ENCODE measurements around the gene DDI2.

The DDI2 gene

GRCh38 chr1:15684468-15685291, 67.4 kb downstream of the DDI2 start:
- peak overlapping the region; percentile 67 for H3K4me3 ChIP-seq (ENCODE audit: low read length)
- DNase-seq (ENCODE audit: low read depth), result no peak
- peak; percentile 17; the same call in 1 of the 2 replicates for TF ChIP-seq CTCF (conservative IDR thresholded peaks at IDR 0.05; ENCODE audit: low read length)

GRCh38 chr1:15685820-15686219, 68.6 kb downstream of the DDI2 start:
- TF ChIP-seq CTCF (conservative IDR thresholded peaks at IDR 0.05; ENCODE audit: low read length), result no peak
- DNase-seq (ENCODE audit: low read depth), result no peak
- H3K4me3 ChIP-seq (ENCODE audit: low read length), result peak overlapping the region; percentile 67

- no peak overlapping the region for H3K4me3 ChIP-seq (ENCODE audit: low read length)
- TF ChIP-seq CTCF (conservative IDR thresholded peaks at IDR 0.05; ENCODE audit: low read length), result no peak
- DNase-seq (ENCODE audit: low read depth), result no peak
These were observed 70.2 kb downstream of the DDI2 start for GRCh38 chr1:15687446-15687845.

- no peak for TF ChIP-seq CTCF (conservative IDR thresholded peaks at IDR 0.05; ENCODE audit: low read length)
- no peak for DNase-seq (ENCODE audit: low read depth)
- no peak overlapping the region for H3K4me3 ChIP-seq (ENCODE audit: low read length)
These were observed 73.1 kb downstream of the DDI2 start for GRCh38 chr1:15690317-15690716.

GRCh38 chr1:15691434-15692032, 74.3 kb downstream of the DDI2 start:
- H3K4me3 ChIP-seq (ENCODE audit: low read length), result no peak overlapping the region
- DNase-seq (ENCODE audit: low read depth), result no peak
- no peak for TF ChIP-seq CTCF (conservative IDR thresholded peaks at IDR 0.05; ENCODE audit: low read length)

GRCh38 chr1:15692121-15692682, 74.9 kb downstream of the DDI2 start:
- no peak overlapping the region for H3K4me3 ChIP-seq (ENCODE audit: low read length)
- DNase-seq (ENCODE audit: low read depth), result no peak
- no peak for TF ChIP-seq CTCF (conservative IDR thresholded peaks at IDR 0.05; ENCODE audit: low read length)

All from AG10803 (cell line).